H9 (cell line): ENCODE data around the gene CARD11. TPM values are rescaled to one million over a fixed set of nuclear protein-coding genes. Genes with fewer than 3 reads are reported as not detected.

Source experiments
- DNase-seq: peaks from one replicate; pipeline ENCODE4 v3.0.0-alpha.2; 2017
- H2AFZ ChIP-seq: one replicate; pipeline ENCODE4 v1.6.1; 2013; ENCODE audit warnings: mild to moderate bottlenecking, low read length, control low read depth, moderate library complexity
- H2AK5ac ChIP-seq: 2 replicates; pipeline ENCODE4 v1.6.1; 2013; ENCODE audit warnings: low read length, control low read depth, mixed read lengths; ENCODE audit not compliant: insufficient read length
- H2BK120ac ChIP-seq: one replicate; pipeline ENCODE4 v1.6.1; 2013; ENCODE audit warnings: low read depth, mild to moderate bottlenecking, low read length, control low read depth, inconsistent platforms; ENCODE audit not compliant: poor library complexity, severe bottlenecking
- H2BK12ac ChIP-seq: 2 replicates; pipeline ENCODE4 v1.6.1; 2013; ENCODE audit warnings: low read length, control low read depth, mixed read lengths, low read depth; ENCODE audit not compliant: insufficient read length
- H2BK15ac ChIP-seq: 2 replicates; pipeline ENCODE4 v1.6.1; 2013; ENCODE audit warnings: low read depth, low read length, control low read depth
- H2BK20ac ChIP-seq: one replicate; pipeline ENCODE4 v1.6.1; 2013; ENCODE audit warnings: low read depth, mild to moderate bottlenecking, low read length, control low read depth, inconsistent platforms; ENCODE audit not compliant: poor library complexity, severe bottlenecking
- H2BK5ac ChIP-seq: 2 replicates; pipeline ENCODE4 v1.6.1; 2013; ENCODE audit warnings: low read length, control low read depth, mixed read lengths; ENCODE audit not compliant: insufficient read length
- H3K14ac ChIP-seq: 2 replicates; pipeline ENCODE4 v1.6.1; 2013; ENCODE audit warnings: low read length, control low read depth; ENCODE audit not compliant: insufficient read depth
- H3K18ac ChIP-seq: 2 replicates; pipeline ENCODE4 v1.6.1; 2013; ENCODE audit warnings: low read depth, mild to moderate bottlenecking, mixed read lengths, low read length, control low read depth; ENCODE audit not compliant: insufficient read length
- H3K23ac ChIP-seq: 2 replicates; pipeline ENCODE4 v1.6.1; 2013; ENCODE audit warnings: low read length, control low read depth, mixed read lengths, low read depth; ENCODE audit not compliant: insufficient read length
- H3K23me2 ChIP-seq: 2 replicates; pipeline ENCODE4 v1.6.1; 2013; ENCODE audit warnings: low read depth, mild to moderate bottlenecking, mixed read lengths, low read length, control low read depth; ENCODE audit not compliant: insufficient read length, poor library complexity, severe bottlenecking
- H3K27ac ChIP-seq: 2 replicates; pipeline ENCODE4 v1.5.1; 2013; ENCODE audit warnings: low read length, control low read depth, mixed read lengths, low read depth; ENCODE audit not compliant: insufficient read length
- H3K27me3 ChIP-seq: 2 replicates; pipeline ENCODE4 v1.6.1; 2013; ENCODE audit warnings: low read length, control low read depth, inconsistent platforms; ENCODE audit not compliant: insufficient read depth
- H3K4ac ChIP-seq: 2 replicates; pipeline ENCODE4 v1.6.1; 2013; ENCODE audit warnings: low read depth, mild to moderate bottlenecking, control low read depth, inconsistent platforms, low read length, moderate library complexity
- H3K4me1 ChIP-seq: 2 replicates; pipeline ENCODE4 v1.6.1; 2013; ENCODE audit warnings: low read length, control low read depth, inconsistent platforms; ENCODE audit not compliant: insufficient read depth
- H3K4me2 ChIP-seq: 2 replicates; pipeline ENCODE4 v1.6.1; 2013; ENCODE audit warnings: low read length, control low read depth, mixed read lengths; ENCODE audit not compliant: insufficient read length, insufficient read depth
- H3K56ac ChIP-seq: 2 replicates; pipeline ENCODE4 v1.6.1; 2013; ENCODE audit warnings: low read depth, mild to moderate bottlenecking, mixed read lengths, low read length, control low read depth; ENCODE audit not compliant: insufficient read length
- H3K79me1 ChIP-seq: 2 replicates; pipeline ENCODE4 v1.6.1; 2013; ENCODE audit warnings: low read depth, mild to moderate bottlenecking, moderate library complexity, low read length, control low read depth, inconsistent platforms; ENCODE audit not compliant: insufficient read depth, poor library complexity, severe bottlenecking
- H3K79me2 ChIP-seq: 2 replicates; pipeline ENCODE4 v1.6.1; 2013; ENCODE audit warnings: low read length, control low read depth, inconsistent platforms; ENCODE audit not compliant: insufficient read depth
- H3K9ac ChIP-seq: 2 replicates; pipeline ENCODE4 v1.6.1; 2013; ENCODE audit warnings: low read length, control low read depth, mixed read lengths; ENCODE audit not compliant: insufficient read length; ENCODE audit errors: extremely low read depth
- H3K9me3 ChIP-seq: one replicate; pipeline ENCODE4 v1.6.1; 2013; ENCODE audit warnings: low read depth, low read length, inconsistent platforms; ENCODE audit not compliant: control insufficient read depth
- H3T11ph ChIP-seq: one replicate; pipeline ENCODE4 v1.6.1; 2013; ENCODE audit warnings: mild to moderate bottlenecking, low read length, control low read depth, inconsistent platforms
- H4K20me1 ChIP-seq: one replicate; pipeline ENCODE4 v1.6.1; 2013; ENCODE audit not compliant: control insufficient read depth, insufficient read length, insufficient read depth
- H4K5ac ChIP-seq: 2 replicates; pipeline ENCODE4 v1.6.1; 2013; ENCODE audit warnings: low read depth, mild to moderate bottlenecking, mixed read lengths, low read length, control low read depth; ENCODE audit not compliant: insufficient read length
- H4K8ac ChIP-seq: replicated peaks from 2 replicates; pipeline ENCODE4 v1.6.1; 2013; ENCODE audit warnings: low read length, control low read depth, mixed read lengths, low read depth; ENCODE audit not compliant: insufficient read length
- H4K91ac ChIP-seq: 2 replicates; pipeline ENCODE4 v1.6.1; 2013; ENCODE audit warnings: low read depth, mild to moderate bottlenecking, moderate library complexity, mixed read lengths, low read length, control low read depth; ENCODE audit not compliant: insufficient read length
- H3K27ac Mint-ChIP-seq, 3 experiments: 2 replicates in 2 of 3; 3 replicates in 1 of 3; pipeline ENCODE4 v1.8.0; 2020 to 2021; ENCODE audit warnings: mixed read lengths in 3 of 3, mild to moderate bottlenecking in 1 of 3, moderate library complexity in 1 of 3
- H3K27me3 Mint-ChIP-seq: 2 replicates; pipeline ENCODE4 v1.8.0; 2021; ENCODE audit warnings: low read depth, mild to moderate bottlenecking, moderate library complexity, mixed read lengths
- H3K36me3 Mint-ChIP-seq, 3 experiments: 2 replicates in 2 of 3; 3 replicates in 1 of 3; pipeline ENCODE4 v1.8.0; 2020 to 2021; ENCODE audit warnings: low read depth in 3 of 3, mixed read lengths in 3 of 3; ENCODE audit not compliant: insufficient read depth in 1 of 3
- H3K4me1 Mint-ChIP-seq, 2 experiments: 2 replicates each; pipeline ENCODE4 v1.8.0; 2020; ENCODE audit warnings: mixed read lengths in 2 of 2
- H3K4me3 Mint-ChIP-seq, 2 experiments: 2 replicates in 1 of 2; 3 replicates in 1 of 2; pipeline ENCODE4 v1.8.0; 2020 to 2021; ENCODE audit warnings: mild to moderate bottlenecking in 2 of 2, mixed read lengths in 2 of 2, moderate library complexity in 1 of 2
- H3K9me3 Mint-ChIP-seq, 2 experiments: 2 replicates in 1 of 2; 3 replicates in 1 of 2; pipeline ENCODE4 v1.8.0; 2020; ENCODE audit warnings: mild to moderate bottlenecking in 2 of 2, mixed read lengths in 2 of 2, moderate library complexity in 1 of 2
- WGBS: extraction: QIAGEN DNeasy Blood & Tissue Kit; methylation state at CpG from one replicate; pipeline ENCODE4 v1.1.7; 2013; ENCODE audit warnings: missing lambda C conversion rate, low lambda C conversion rate, mixed read lengths; ENCODE audit not compliant: insufficient read length; ENCODE audit errors: extremely low coverage; 5-methylcytosine and 5-hydroxymethylcytosine counted together
- total RNA-seq: library from RNA; stranded (reverse); gene quantifications from 2 replicates; pipeline ENCODE4 v1.2.1, GENCODE V29; 2021
- TF ChIP-seq, protein P1 (sequence below): fragments of 200-600 bp; sonication (generic); conservative IDR thresholded peaks from 3 replicates; pipeline ENCODE4 v1.8.0; 2021; ENCODE audit warnings: antibody characterized with exemption, mild to moderate bottlenecking

Gene CARD11
- total RNA-seq, 1 experiment from 2014 or later, result 20.0 TPM

DNA sequence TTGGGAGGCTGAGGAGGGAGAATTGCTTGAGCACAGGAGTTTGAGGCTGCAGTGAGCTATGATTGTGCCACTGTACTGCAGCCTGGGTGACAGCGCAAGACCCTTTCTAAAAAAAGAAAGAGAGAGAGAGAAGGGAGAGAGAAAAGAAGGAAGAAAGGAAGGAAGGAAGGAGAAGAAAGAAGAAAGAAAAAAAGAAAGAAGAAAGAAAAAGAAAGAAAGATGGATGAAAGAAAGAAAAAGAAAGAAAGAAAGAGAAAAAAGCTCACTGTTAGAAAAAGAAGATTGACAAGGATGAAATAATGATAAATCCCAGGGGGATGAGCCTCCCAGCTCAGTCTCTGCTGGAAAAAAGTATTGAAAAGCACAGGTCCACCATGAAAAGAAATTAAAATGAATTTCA is 22.8 kb upstream of the CARD11 start:
- Mint-ChIP-seq H3K9me3 (peaks cover 6 to 9% of the 10 kb centered on the region in 2 experiments), H3K27me3 (peaks cover 8% of the 10 kb centered on the region), H3K36me3 (peaks cover 0 to 13% (median 6%) of the 10 kb centered on the region in 3 experiments; a peak in 4 of 7 replicates), H3K4me1 (peaks cover 14 to 17% of the 10 kb centered on the region in 2 experiments), H3K27ac (no peak overlapping the region), H3K4me3 (no peak overlapping the region)
- Histone ChIP-seq H3K18ac (no peak overlapping the region), H3K27ac (no peak overlapping the region), H3K79me2 (no peaks in the 10 kb centered on the region), H3K79me1 (no peaks in the 10 kb centered on the region), H2BK120ac (no peak overlapping the region), H3K4me2 (no peak overlapping the region), H2BK20ac (no peak overlapping the region), H3K56ac (no peak overlapping the region), H2BK15ac (no peak overlapping the region), H3K9ac (no peak overlapping the region), H2BK5ac (no peak overlapping the region), H3K23me2 (no peaks in the 10 kb centered on the region), H4K8ac (no peak overlapping the region), H3K9me3 (no peaks in the 10 kb centered on the region), H2AK5ac (no peak overlapping the region), H3K4me1 (no peaks in the 10 kb centered on the region), H4K20me1 (no peaks in the 10 kb centered on the region), H3K14ac (no peak overlapping the region), H2BK12ac (no peak overlapping the region), H4K5ac (no peak overlapping the region), H2AFZ (no peak overlapping the region), H3K23ac (no peak overlapping the region), H3K27me3 (no peaks in the 10 kb centered on the region), H3K4ac (no peak overlapping the region), H4K91ac (no peak overlapping the region), H3T11ph (no peak overlapping the region)
- no peak for DNase-seq
- TF ChIP-seq, protein P1, sequence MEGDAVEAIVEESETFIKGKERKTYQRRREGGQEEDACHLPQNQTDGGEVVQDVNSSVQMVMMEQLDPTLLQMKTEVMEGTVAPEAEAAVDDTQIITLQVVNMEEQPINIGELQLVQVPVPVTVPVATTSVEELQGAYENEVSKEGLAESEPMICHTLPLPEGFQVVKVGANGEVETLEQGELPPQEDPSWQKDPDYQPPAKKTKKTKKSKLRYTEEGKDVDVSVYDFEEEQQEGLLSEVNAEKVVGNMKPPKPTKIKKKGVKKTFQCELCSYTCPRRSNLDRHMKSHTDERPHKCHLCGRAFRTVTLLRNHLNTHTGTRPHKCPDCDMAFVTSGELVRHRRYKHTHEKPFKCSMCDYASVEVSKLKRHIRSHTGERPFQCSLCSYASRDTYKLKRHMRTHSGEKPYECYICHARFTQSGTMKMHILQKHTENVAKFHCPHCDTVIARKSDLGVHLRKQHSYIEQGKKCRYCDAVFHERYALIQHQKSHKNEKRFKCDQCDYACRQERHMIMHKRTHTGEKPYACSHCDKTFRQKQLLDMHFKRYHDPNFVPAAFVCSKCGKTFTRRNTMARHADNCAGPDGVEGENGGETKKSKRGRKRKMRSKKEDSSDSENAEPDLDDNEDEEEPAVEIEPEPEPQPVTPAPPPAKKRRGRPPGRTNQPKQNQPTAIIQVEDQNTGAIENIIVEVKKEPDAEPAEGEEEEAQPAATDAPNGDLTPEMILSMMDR, result no peak
- no CpG with 5 or more reads among the region's 1 CpG for WGBS
